BLaER1 treated with 17β-estradiol and CSF1 and Interleukin-3, amounts not matched to agents 10 nM and 100 nM (cell line): ENCODE measurements around the gene NPIPA8.
"Not testable (repeated sequence)": the region's sequence is repeated elsewhere in the genome, so short reads cannot be mapped to it uniquely, and the experiment has no call there.

ENCODE experiments used
- H3K27ac ChIP-seq, 11 experiments: shearing (Covaris generic); formaldehyde crosslinking; 2 replicates each; pipeline ENCODE4 v1.8.1; 2022
- H3K27me3 ChIP-seq, 11 experiments: shearing (Covaris generic); formaldehyde crosslinking; 2 replicates each; pipeline ENCODE4 v1.8.1; 2022
- H3K36me3 ChIP-seq, 11 experiments: shearing (Covaris generic); formaldehyde crosslinking; 2 replicates each; pipeline ENCODE4 v1.8.1; 2022
- H3K4me1 ChIP-seq, 10 experiments: shearing (Covaris generic); formaldehyde crosslinking; 2 replicates each; pipeline ENCODE4 v1.8.1; 2022
- H3K4me2 ChIP-seq, 11 experiments: shearing (Covaris generic); formaldehyde crosslinking; 2 replicates each; pipeline ENCODE4 v1.8.1; 2022
- H3K4me3 ChIP-seq, 10 experiments: shearing (Covaris generic); formaldehyde crosslinking; 2 replicates each; pipeline ENCODE4 v1.8.1; 2022
- H3K9ac ChIP-seq, 11 experiments: shearing (Covaris generic); formaldehyde crosslinking; 2 replicates each; pipeline ENCODE4 v1.8.1; 2022
- H3K9me3 ChIP-seq, 11 experiments: shearing (Covaris generic); formaldehyde crosslinking; replicated peaks in 1 of 11; 2 replicates each; pipeline ENCODE4 v1.8.1; 2022
- H4K20me1 ChIP-seq, 11 experiments: shearing (Covaris generic); formaldehyde crosslinking; 2 replicates each; pipeline ENCODE4 v1.8.1; 2022

The NPIPA8 gene

GRCh38 chr16:18303059-18303706, 33.4 kb downstream of the NPIPA8 start:
- not testable (repeated sequence) for H3K9me3 ChIP-seq, H3K36me3 ChIP-seq, H4K20me1 ChIP-seq, H3K4me2 ChIP-seq, H3K27ac ChIP-seq, H3K9ac ChIP-seq, H3K4me3 ChIP-seq, H3K27me3 ChIP-seq, H3K4me1 ChIP-seq

- not testable (repeated sequence) for H3K27me3 ChIP-seq, H3K36me3 ChIP-seq, H3K27ac ChIP-seq, H3K9ac ChIP-seq, H4K20me1 ChIP-seq, H3K4me2 ChIP-seq, H3K4me3 ChIP-seq, H3K9me3 ChIP-seq, H3K4me1 ChIP-seq
These were observed 38.8 kb downstream of the NPIPA8 start for GRCh38 chr16:18297714-18298113.

- not testable (repeated sequence) for H3K9me3 ChIP-seq, H3K36me3 ChIP-seq, H3K27me3 ChIP-seq, H3K4me1 ChIP-seq, H3K27ac ChIP-seq, H4K20me1 ChIP-seq, H3K4me3 ChIP-seq, H3K4me2 ChIP-seq, H3K9ac ChIP-seq
These were observed 39.6 kb downstream of the NPIPA8 start for GRCh38 chr16:18296931-18297330.

GRCh38 chr16:18294371-18294770, 42.2 kb downstream of the NPIPA8 start:
- not testable (repeated sequence) for H3K27ac ChIP-seq, H3K4me1 ChIP-seq, H3K4me2 ChIP-seq, H3K36me3 ChIP-seq, H3K9ac ChIP-seq, H3K27me3 ChIP-seq, H3K4me3 ChIP-seq, H3K9me3 ChIP-seq, H4K20me1 ChIP-seq

- H3K36me3 ChIP-seq, H3K27ac ChIP-seq, H3K9ac ChIP-seq, H3K4me3 ChIP-seq, H3K4me2 ChIP-seq, H3K27me3 ChIP-seq, H3K9me3 ChIP-seq, H4K20me1 ChIP-seq, H3K4me1 ChIP-seq: not testable (repeated sequence)
These were observed 43.1 kb downstream of the NPIPA8 start for GRCh38 chr16:18293337-18293956.

GRCh38 chr16:18290959-18291358, 45.6 kb downstream of the NPIPA8 start:
- not testable (repeated sequence) for H3K27me3 ChIP-seq, H3K27ac ChIP-seq, H3K36me3 ChIP-seq, H3K9me3 ChIP-seq, H3K9ac ChIP-seq, H4K20me1 ChIP-seq, H3K4me2 ChIP-seq, H3K4me3 ChIP-seq, H3K4me1 ChIP-seq

- H3K27ac ChIP-seq, H3K4me3 ChIP-seq, H3K36me3 ChIP-seq, H3K9ac ChIP-seq, H3K4me1 ChIP-seq, H3K9me3 ChIP-seq, H4K20me1 ChIP-seq, H3K4me2 ChIP-seq, H3K27me3 ChIP-seq: not testable (repeated sequence)
These were observed 50.2 kb downstream of the NPIPA8 start for GRCh38 chr16:18286342-18286741.

GRCh38 chr16:18280319-18280718, 56.2 kb downstream of the NPIPA8 start:
- H4K20me1 ChIP-seq, H3K9ac ChIP-seq, H3K4me3 ChIP-seq, H3K4me1 ChIP-seq, H3K9me3 ChIP-seq, H3K27ac ChIP-seq, H3K4me2 ChIP-seq, H3K27me3 ChIP-seq, H3K36me3 ChIP-seq: not testable (repeated sequence)

- H3K4me2 ChIP-seq, H3K27me3 ChIP-seq, H3K36me3 ChIP-seq, H3K9ac ChIP-seq, H3K9me3 ChIP-seq, H3K27ac ChIP-seq, H4K20me1 ChIP-seq, H3K4me3 ChIP-seq, H3K4me1 ChIP-seq: not testable (repeated sequence)
These were observed 59.8 kb downstream of the NPIPA8 start for GRCh38 chr16:18276756-18277155.

GRCh38 chr16:18270171-18270570, 66.4 kb downstream of the NPIPA8 start:
- not testable (repeated sequence) for H3K27ac ChIP-seq

More at GRCh38 chr16:18270171-18270570, 66.4 kb downstream of the NPIPA8 start:
- not testable (repeated sequence) for H4K20me1 ChIP-seq, H3K4me1 ChIP-seq, H3K4me2 ChIP-seq, H3K9ac ChIP-seq, H3K36me3 ChIP-seq, H3K9me3 ChIP-seq, H3K4me3 ChIP-seq, H3K27me3 ChIP-seq
